ENCODE data around the gene NME3. TPM values are rescaled to one million over a fixed set of nuclear protein-coding genes. Genes with fewer than 3 reads are reported as not detected.

Gene NME3
- total and polyA plus RNA-seq, 4 donors, result 10.4 to 38.0 (median 19.4) TPM

DNA sequence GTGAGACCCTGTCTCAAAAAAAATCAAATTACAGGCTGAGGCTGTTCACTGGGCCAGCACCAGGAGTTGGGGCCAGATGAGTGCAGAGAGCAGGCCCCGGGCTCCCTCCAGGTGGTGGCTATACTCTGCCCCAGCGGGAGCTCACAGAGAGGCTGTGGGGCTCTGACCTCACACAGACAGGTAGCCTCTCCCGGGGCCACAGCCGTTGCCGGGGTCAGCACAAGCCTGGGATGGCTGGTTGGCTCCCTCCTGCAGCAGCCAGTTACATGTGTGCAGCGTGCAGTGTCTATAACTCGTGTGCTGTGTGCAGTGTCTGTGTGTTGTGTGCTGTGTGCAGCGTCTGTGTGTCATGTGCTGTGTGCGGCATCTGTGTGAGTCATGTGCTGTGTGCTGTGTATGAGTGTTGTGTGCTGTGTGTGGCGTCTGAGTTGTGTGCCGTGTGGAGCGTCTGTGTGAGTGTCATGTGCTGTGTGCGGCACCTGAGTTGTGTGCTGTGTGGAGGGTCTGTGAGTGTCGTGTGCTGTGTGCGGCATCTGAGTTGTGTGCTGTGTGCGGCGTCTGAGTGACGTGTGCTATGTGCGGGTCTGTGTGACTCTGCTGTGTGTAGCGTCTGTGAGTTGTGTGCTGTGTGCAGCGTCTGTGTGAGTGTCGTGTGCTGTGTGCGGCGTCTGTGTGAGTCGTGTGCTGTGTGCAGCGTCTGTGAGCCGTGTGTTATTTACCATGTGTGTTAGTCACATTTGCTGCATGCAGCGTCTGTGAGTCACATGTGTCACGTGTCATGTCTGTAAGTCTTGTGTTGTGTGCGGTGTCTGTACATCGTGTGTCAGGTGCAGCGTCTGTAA, 44.5 kb downstream of the NME3 start:
- H3K36me3 ChIP-seq (ENCODE audit: control insufficient read depth in 4 of 4, insufficient read depth in 3 of 4, low read depth in 1 of 4, low read length in 3 of 4), result peaks cover 0 to 41% (median 16%) of the 10 kb centered on the region in 4 donors
- TF ChIP-seq, protein P1, sequence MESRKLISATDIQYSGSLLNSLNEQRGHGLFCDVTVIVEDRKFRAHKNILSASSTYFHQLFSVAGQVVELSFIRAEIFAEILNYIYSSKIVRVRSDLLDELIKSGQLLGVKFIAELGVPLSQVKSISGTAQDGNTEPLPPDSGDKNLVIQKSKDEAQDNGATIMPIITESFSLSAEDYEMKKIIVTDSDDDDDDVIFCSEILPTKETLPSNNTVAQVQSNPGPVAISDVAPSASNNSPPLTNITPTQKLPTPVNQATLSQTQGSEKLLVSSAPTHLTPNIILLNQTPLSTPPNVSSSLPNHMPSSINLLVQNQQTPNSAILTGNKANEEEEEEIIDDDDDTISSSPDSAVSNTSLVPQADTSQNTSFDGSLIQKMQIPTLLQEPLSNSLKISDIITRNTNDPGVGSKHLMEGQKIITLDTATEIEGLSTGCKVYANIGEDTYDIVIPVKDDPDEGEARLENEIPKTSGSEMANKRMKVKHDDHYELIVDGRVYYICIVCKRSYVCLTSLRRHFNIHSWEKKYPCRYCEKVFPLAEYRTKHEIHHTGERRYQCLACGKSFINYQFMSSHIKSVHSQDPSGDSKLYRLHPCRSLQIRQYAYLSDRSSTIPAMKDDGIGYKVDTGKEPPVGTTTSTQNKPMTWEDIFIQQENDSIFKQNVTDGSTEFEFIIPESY (IDR thresholded peaks at IDR 0.05), result no peak

DNA sequence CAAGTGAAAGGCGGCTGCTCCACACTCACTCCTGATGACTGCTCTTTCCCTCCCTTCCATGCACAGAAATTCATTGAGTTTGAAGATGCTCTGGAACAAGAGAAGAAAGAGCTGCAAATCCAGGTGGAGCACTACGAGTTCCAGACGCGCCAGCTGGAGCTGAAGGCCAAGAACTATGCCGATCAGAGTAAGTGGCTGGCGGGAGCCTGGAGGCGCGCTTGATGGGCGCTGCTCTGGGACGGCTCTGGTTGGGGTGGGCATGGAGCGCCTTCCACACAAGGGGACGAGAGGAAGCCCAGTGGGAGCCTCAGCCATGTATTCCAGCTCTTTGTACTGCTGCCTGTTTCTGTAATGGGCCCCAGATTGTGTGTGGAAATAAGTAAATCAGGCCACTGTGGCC, 46.9 kb downstream of the NME3 start:
- H3K9me3 ChIP-seq (ENCODE audit: control insufficient read depth in 4 of 4, low read length in 3 of 4), result no peaks in the 10 kb centered on the region
- no peak for DNase-seq (ENCODE audit: low spot score)
- H3K9ac ChIP-seq (ENCODE audit: low read depth in 1 of 2, low read length in 2 of 2), result no peak overlapping the region
- H3K27ac ChIP-seq (ENCODE audit: low read depth in 1 of 2, low read length in 2 of 2), result no peak overlapping the region
- TF ChIP-seq NR2F2 (IDR thresholded peaks at IDR 0.05) (no peak), RAD21 (IDR thresholded peaks at IDR 0.05) (no peak), YY1 (IDR thresholded peaks at IDR 0.05) (no peak)
- H3K4me1 ChIP-seq (ENCODE audit: control insufficient read depth in 4 of 4, insufficient read depth in 4 of 4, low read length in 3 of 4), result peaks cover 2 to 7% (median 3%) of the 10 kb centered on the region in 4 donors
- 96% methylated on average over 12 of the region's 12 CpGs for WGBS
- no peak overlapping the region for H3K4me3 ChIP-seq (ENCODE audit: low read depth in 1 of 3, low read length in 3 of 3)
- no peaks in the 10 kb centered on the region for H3K27me3 ChIP-seq (ENCODE audit: control insufficient read depth in 4 of 4, insufficient read depth in 4 of 4, low read length in 3 of 4)
- H3K36me3 ChIP-seq (ENCODE audit: control insufficient read depth in 4 of 4, insufficient read depth in 3 of 4, low read depth in 1 of 4, low read length in 3 of 4), result peaks cover 0 to 32% (median 13%) of the 10 kb centered on the region in 4 donors

More for the DNA sequence above, 44.5 kb downstream of the NME3 start:
- Histone ChIP-seq H3K4me3 (ENCODE audit: low read depth in 1 of 3, low read length in 3 of 3) (no peak overlapping the region), H3K9ac (ENCODE audit: low read depth in 1 of 2, low read length in 2 of 2) (no peak overlapping the region), H3K9me3 (ENCODE audit: control insufficient read depth in 4 of 4, low read length in 3 of 4) (no peaks in the 10 kb centered on the region), H3K27ac (ENCODE audit: low read depth in 1 of 2, low read length in 2 of 2) (no peak overlapping the region), H3K4me1 (ENCODE audit: control insufficient read depth in 4 of 4, insufficient read depth in 4 of 4, low read length in 3 of 4) (peaks cover 0 to 3% (median under 1%) of the 10 kb centered on the region in 4 donors), H3K27me3 (ENCODE audit: control insufficient read depth in 4 of 4, insufficient read depth in 4 of 4, low read length in 3 of 4) (no peaks in the 10 kb centered on the region)
- 96% methylated on average over 32 of the region's 32 CpGs for WGBS
- DNase-seq (ENCODE audit: low spot score), result no peak

DNA sequence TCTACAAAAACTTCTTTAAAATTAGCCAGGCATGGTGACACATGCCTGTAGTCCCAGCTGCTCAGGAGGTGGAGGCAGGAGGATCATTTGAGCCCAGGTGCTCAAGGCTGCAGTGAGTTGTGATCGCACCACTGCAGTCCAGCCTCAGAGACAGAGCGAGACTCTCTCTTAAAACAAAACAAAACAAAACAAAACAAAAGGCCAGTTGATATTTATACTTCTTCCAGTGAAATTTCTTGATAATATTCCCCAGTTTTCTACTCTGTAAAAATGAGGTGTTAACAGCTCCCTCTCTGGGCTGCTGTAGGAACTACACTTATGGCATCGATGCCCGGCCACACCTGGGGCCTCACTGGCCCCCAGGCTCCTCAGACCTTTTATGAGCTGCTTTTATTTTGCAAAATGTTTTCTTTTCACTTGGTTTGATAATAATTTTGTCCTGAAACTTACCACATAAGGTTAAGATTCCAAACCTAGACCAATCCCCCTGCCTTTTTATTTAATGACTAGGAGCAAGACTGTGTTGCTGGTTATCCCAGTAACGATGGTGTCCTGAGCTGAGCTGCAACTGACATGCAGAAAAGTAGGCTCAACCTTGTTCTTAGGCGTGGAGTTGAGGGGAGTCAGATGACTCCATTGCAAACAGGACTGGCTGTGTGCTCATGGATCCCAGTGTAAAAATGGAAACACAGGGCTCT, 47.7 kb downstream of the NME3 start:
- no peak for TF ChIP-seq NR2F2 (IDR thresholded peaks at IDR 0.05)
- no peak for TF ChIP-seq EGR1 (IDR thresholded peaks at IDR 0.05; ENCODE audit: low read depth in 2 of 2)
- no peak for TF ChIP-seq FOXA2 (IDR thresholded peaks at IDR 0.05)
- TF ChIP-seq TAF1 (conservative IDR thresholded peaks at IDR 0.05), result no peak
- TF ChIP-seq RAD21 (IDR thresholded peaks at IDR 0.05), result peak in 1 of 2 donors; percentile 72
- TF ChIP-seq FOXA1 (IDR thresholded peaks at IDR 0.05), result no peak
- TF ChIP-seq, protein P2, sequence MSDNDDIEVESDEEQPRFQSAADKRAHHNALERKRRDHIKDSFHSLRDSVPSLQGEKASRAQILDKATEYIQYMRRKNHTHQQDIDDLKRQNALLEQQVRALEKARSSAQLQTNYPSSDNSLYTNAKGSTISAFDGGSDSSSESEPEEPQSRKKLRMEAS (IDR thresholded peaks at IDR 0.05), result no peak
- TF ChIP-seq, protein P3, sequence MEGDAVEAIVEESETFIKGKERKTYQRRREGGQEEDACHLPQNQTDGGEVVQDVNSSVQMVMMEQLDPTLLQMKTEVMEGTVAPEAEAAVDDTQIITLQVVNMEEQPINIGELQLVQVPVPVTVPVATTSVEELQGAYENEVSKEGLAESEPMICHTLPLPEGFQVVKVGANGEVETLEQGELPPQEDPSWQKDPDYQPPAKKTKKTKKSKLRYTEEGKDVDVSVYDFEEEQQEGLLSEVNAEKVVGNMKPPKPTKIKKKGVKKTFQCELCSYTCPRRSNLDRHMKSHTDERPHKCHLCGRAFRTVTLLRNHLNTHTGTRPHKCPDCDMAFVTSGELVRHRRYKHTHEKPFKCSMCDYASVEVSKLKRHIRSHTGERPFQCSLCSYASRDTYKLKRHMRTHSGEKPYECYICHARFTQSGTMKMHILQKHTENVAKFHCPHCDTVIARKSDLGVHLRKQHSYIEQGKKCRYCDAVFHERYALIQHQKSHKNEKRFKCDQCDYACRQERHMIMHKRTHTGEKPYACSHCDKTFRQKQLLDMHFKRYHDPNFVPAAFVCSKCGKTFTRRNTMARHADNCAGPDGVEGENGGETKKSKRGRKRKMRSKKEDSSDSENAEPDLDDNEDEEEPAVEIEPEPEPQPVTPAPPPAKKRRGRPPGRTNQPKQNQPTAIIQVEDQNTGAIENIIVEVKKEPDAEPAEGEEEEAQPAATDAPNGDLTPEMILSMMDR (IDR thresholded peaks at IDR 0.05; ENCODE audit: low read depth, low read length, missing input control), result peak; percentile 71
- 56% methylated on average over 6 of the region's 6 CpGs for WGBS
- H3K9me3 ChIP-seq (ENCODE audit: control insufficient read depth in 4 of 4, low read length in 3 of 4), result no peaks in the 10 kb centered on the region
- peak; percentile 62 for DNase-seq (ENCODE audit: low spot score)
- H3K4me3 ChIP-seq (ENCODE audit: low read depth in 1 of 3, low read length in 3 of 3), result no peak overlapping the region
- no peak overlapping the region for H3K9ac ChIP-seq (ENCODE audit: low read depth in 1 of 2, low read length in 2 of 2)
- peaks cover 2 to 7% (median 4%) of the 10 kb centered on the region in 4 donors for H3K4me1 ChIP-seq (ENCODE audit: control insufficient read depth in 4 of 4, insufficient read depth in 4 of 4, low read length in 3 of 4)
- H3K27ac ChIP-seq (ENCODE audit: low read depth in 1 of 2, low read length in 2 of 2), result no peak overlapping the region
- no peaks in the 10 kb centered on the region for H3K27me3 ChIP-seq (ENCODE audit: control insufficient read depth in 4 of 4, insufficient read depth in 4 of 4, low read length in 3 of 4)
- peaks cover 0 to 26% (median 9%) of the 10 kb centered on the region in 4 donors for H3K36me3 ChIP-seq (ENCODE audit: control insufficient read depth in 4 of 4, insufficient read depth in 3 of 4, low read depth in 1 of 4, low read length in 3 of 4)
